ENCODE measurements around the gene HOXD8.

DNA sequence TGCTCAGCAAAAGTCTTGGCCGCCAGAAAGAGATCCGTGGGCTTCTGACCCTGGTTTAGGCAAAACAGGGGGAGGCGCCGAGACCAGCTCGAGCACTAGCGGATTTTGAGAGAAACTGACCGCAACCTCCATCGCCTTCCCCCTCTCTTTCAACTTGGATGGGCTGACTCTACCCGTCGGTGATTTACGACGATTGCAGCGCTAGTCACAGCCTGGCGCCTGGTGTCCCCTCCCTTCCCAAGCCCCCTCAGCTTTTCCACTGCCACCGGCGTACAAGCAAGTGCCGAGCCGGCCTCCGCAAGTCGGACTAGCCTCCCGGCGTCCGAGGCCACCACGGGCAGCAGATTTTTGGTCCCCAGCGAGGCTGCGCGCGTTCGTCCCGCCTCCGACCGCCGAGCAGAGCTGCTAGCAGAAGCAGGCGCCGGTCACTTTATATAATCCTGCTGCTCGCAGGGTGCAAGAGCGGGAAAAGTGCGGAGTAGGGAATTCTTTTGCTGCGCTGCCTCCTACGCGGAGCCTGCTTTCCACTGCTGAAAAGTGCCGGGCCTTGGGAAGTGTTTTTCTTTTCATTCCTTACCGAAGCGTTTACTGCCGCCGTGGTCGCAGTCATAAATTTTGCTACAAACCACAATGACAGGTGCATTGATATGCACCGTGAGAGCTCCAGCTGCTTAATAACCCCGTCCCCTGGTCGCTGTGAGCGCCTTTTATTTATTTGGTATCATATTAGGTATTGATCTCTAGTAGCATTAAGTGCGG lies 35.3 kb downstream of the HOXD8 start:
- TF ChIP-seq, protein P1, sequence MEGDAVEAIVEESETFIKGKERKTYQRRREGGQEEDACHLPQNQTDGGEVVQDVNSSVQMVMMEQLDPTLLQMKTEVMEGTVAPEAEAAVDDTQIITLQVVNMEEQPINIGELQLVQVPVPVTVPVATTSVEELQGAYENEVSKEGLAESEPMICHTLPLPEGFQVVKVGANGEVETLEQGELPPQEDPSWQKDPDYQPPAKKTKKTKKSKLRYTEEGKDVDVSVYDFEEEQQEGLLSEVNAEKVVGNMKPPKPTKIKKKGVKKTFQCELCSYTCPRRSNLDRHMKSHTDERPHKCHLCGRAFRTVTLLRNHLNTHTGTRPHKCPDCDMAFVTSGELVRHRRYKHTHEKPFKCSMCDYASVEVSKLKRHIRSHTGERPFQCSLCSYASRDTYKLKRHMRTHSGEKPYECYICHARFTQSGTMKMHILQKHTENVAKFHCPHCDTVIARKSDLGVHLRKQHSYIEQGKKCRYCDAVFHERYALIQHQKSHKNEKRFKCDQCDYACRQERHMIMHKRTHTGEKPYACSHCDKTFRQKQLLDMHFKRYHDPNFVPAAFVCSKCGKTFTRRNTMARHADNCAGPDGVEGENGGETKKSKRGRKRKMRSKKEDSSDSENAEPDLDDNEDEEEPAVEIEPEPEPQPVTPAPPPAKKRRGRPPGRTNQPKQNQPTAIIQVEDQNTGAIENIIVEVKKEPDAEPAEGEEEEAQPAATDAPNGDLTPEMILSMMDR (IDR thresholded peaks at IDR 0.05): no peak
- no peak for TF ChIP-seq POLR2A (IDR thresholded peaks at IDR 0.05)

Data from upper lobe of left lung (tissue), 4 donors.